HG03135 (cell line): ENCODE data around the gene CDC40.

Experiments used
- ATAC-seq: cut with Tn5 transposase; IDR thresholded peaks from one replicate; pipeline ENCODE4 v1.9.1; 2021; ENCODE audit warnings: mild to moderate bottlenecking, moderate library complexity; ENCODE audit not compliant: unreplicated experiment

The CDC40 gene

GRCh38 chr6:110180228-110181008 lies at the start of gene CDC40:
CDC40 (plus strand) TSS chr6:110180427; CDS start chr6:110180445, 18 bp downstream.
- peak; percentile 41 for ATAC-seq

DNA sequence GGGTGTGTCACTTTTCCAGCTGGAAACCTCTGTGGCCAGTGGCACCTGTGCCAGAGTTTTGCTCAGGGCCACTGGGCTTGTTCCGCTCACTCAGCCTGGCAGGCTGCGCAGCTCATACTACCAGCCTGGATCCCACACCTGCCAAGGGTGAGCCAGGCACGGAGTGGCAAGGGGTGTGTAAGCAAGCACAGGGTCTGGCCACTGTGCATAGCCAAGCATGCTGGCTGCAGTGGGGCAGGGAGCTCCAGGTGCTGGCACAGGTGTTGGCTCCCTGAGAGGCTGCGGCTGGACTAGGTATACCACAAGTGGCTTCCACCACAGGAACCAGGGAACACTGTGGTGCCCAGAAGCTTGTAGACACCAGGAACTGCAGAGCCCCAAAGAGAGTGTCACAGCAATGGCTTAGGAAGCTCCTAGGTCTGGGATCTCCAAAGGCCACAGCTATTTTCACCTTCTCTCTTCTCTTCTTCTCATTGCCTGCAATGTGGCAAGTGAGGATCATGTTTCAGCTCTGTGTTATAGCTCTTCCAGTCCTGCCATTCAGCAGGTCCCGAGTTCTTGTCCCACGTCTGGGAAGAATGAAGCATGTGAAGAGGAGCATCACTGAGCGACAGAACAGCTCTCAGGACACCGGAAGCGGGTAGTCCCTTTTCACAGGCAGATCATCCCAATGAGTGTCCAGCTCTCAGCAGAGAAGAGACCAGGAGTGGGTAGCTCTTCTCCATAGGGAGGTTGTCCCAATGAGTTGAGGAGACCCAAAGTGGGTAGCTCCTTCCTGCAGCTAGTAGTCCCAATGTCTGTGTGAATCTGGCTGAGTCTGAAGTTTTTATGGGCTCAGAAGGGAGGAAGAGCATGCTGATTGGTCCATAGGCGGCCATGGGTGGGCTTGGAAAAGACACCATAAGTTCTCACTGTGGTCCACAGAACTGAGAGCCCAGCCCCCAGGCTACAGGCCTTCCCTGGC lies 42.0 kb upstream of the CDC40 start:
- no peak for ATAC-seq

DNA sequence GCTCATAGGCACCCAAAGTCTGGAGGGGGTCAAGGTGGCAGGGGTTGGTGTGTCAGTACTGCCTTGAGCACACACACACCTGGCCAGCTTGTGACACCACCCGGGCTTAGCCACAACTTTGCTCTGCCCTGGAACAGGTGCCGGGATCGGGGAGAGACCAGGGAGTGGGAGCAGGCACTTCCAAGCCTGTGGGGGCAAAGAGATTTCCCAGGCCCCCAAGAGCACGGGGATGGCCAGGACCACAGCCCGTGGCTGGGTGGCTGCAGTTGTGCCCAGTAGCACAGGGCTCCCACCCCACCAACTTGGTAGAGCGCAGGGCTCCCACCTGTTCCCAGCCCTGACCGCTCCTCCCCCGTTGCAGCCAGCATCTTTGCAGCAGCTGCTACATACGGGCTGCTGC lies 41.2 kb upstream of the CDC40 start:
- ATAC-seq, result no peak

DNA sequence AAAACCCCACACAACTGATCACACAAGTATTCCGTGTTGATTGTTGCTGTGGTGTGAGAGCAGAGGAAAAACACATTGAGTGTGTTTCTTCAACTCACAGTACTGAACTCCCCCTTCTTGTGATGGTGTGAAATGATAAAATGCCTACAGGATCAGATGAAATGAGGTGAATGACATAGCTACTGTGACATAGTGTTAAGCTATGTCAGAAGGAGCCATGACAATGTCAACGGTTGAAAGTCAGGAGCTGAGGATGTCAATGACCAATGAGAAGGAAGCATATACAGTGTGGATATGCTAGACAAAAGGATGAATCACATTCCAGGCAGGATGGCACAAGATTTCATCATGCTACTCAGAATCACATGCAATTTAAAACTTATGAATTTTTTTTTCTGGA lies 39.6 kb upstream of the CDC40 start:
- no peak for ATAC-seq

- no peak for ATAC-seq
Observed at GRCh38 chr6:110147870-110148269, 32.4 kb upstream of the CDC40 start.

DNA sequence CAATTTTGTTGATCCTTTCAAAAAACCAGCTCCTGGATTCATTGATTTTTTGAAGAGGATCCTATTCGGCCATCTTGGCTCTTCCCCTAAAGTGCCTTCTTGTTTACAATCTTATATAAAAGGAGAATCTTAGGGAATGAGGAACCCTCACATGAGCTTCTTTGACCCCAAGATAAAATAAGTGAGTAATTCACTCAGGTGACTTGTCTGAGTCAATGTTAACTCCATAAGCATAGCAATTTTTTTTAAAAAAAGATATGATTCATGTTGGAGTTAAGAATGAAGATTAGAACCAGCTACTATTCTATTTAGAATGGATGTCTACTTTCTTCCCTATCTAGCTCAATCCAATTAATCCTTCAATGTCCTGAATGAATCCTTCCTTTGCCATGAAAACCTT lies 21.7 kb upstream of the CDC40 start:
- ATAC-seq, result no peak

DNA sequence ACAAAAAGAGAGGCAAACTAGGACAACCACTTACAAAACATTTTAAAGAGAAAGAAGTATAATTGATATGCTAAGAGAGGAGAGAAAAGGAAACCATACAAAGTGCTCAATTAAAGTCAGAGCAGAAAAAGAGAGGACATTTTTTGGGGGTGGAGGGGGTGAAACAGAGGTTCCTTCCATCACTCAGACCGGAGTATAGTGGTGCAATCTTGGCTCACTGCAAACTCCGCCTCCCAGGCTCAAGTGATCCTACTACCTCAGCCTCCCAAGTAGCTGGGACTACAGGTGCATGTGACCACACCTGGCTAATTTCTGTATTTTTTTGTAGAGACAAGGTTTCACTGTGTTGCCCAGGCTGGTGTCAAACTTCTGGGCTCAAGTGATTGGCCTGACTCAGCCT lies 10.1 kb upstream of the CDC40 start:
- ATAC-seq, result no peak

- ATAC-seq, result no peak
Observed at GRCh38 chr6:110173506-110174132, 6.6 kb upstream of the CDC40 start.

- ATAC-seq, result peak; percentile 23
Observed at GRCh38 chr6:110178626-110179405, 1.4 kb upstream of the CDC40 start.

DNA sequence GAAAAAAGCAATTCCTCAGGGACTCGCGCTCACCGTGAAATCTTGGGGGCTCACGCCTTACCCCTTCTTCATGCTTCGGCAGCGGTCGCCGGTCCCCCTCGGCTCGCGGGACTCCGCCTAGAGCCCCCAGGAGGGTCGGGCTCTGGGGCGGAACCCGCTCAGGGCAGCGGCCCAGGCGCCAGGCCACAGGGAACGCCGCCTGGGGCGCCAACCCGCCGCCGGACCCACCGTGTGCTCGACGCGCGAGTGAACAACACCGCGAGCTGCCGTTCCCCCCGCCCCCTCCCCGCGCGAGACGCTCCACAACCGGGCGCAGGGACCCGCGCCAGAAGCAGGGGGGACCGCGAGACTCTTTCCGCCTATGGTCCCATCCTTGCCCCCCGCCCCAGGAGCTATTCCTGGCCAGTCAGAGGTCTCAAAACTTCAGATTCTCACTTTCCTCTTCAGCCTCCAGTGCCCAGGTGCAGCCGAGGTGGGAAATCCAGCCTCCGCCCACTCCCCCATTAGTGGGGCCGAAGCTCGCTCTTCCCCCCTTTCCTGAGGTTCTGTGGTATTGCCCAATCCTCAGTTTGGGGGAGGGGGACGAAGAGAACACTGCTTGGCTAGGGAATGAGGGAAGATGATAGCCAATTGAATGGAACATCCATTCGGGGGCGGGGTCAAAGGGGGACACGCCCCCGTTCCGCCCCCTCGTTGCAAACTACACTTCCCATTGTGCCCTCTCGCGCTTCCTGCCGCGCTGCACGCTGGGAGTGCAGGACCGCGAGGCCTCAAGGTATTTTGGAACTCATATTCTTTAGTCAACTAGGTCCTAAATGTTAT lies 610 bp upstream of the CDC40 start, which contains the start of gene WASF1:
Gene WASF1 (minus strand): TSS at position 265 of the 822 bp plus-strand sequence. CDS start 52,069 bp downstream, outside the sequence.
- ATAC-seq, result peak; percentile 87

- no peak for ATAC-seq
Observed at GRCh38 chr6:110181131-110182030, 1.2 kb downstream of the CDC40 start.

DNA sequence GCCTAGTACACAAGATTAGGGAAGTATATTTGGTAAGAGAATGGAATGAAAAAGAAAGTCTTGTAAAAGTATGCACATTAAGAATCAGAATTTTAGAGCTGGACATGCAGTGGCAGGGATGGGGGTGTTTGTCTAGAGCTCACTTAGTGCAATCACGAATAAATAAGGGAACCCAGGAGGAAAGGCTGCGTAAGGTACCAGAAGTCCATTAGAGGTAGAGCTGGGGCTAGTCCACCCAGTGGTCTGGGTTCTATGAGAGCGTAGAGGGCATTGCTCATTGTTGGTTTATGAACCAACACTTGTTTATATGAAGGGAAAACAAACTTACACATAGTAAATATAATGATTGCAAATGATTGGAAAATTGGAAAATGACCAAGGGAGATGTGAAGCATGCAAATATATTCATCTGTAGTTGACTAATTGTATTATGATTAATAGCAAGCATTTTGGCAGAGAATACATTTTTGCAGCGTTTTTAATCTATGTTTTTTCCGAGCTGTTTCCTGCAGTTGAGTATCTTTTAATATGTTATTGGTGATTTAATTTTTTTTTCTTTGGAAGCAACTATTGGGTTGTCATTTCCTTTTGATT lies 3.2 kb downstream of the CDC40 start:
- no peak for ATAC-seq

- ATAC-seq, result peak; percentile 53
Observed at GRCh38 chr6:110185879-110186278, 5.7 kb downstream of the CDC40 start.

GRCh38 chr6:110188791-110189190 lies 8.6 kb downstream of the CDC40 start:
- no peak for ATAC-seq

- ATAC-seq, result no peak
Observed at GRCh38 chr6:110190726-110191125, 10.5 kb downstream of the CDC40 start.

DNA sequence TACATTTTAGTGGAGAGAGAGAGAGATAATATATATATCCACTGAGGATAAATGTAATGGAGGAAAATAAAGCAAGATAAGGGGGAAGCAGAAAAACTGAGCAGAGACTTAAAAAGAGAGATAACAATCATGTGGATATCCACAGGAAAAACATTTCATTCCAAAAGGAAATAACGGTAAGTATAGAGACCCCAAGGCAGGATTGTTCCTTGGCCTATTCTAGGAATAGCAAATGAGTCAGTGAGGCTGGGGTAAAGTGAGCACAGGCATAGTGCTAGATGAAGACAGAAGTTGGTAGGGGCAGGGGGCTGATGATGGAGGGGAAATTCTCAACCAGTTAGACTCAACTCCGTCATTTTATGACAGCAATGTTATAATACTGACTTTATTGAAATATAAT lies 11.2 kb downstream of the CDC40 start:
- ATAC-seq, result no peak

- no peak for ATAC-seq
Observed at GRCh38 chr6:110195639-110196038, 15.4 kb downstream of the CDC40 start.

- ATAC-seq, result no peak
Observed at GRCh38 chr6:110196874-110197273, 16.6 kb downstream of the CDC40 start.
